HG03378 (cell line): Measurements from ENCODE around the gene TBC1D28.
"Not testable (repeated sequence)": the region's sequence is repeated elsewhere in the genome, so short reads cannot be mapped to it uniquely, and the experiment has no call there.

ENCODE experiments used
- ATAC-seq: cut with Tn5 transposase; IDR thresholded peaks from one replicate; pipeline ENCODE4 v1.9.1; 2021; ENCODE audit warnings: mild to moderate bottlenecking, moderate library complexity; ENCODE audit not compliant: unreplicated experiment

The TBC1D28 gene

GRCh38 chr17:18617613-18618012 is 26.6 kb downstream of the TBC1D28 start:
- not testable (repeated sequence) for ATAC-seq

- not testable (repeated sequence) for ATAC-seq
Observed at GRCh38 chr17:18613016-18613415, 31.2 kb downstream of the TBC1D28 start.

- ATAC-seq = not testable (repeated sequence)
Observed at GRCh38 chr17:18593138-18593537, 51.1 kb downstream of the TBC1D28 start.
